Osteoblast (primary cell): ENCODE data around the gene SLC25A25. TPM values are rescaled to one million over a fixed set of nuclear protein-coding genes. Genes with fewer than 3 reads are reported as not detected.

Experiments
- DNase-seq: peaks from one replicate; pipeline ENCODE4 v3.0.0; 2011; ENCODE audit warnings: low spot score, mixed read lengths; ENCODE audit not compliant: insufficient read length; ENCODE audit errors: missing footprints
- H2AFZ ChIP-seq: 2 replicates; pipeline ENCODE4 v1.6.0; 2011; ENCODE audit warnings: mild to moderate bottlenecking, low read length
- H3K27ac ChIP-seq: 2 replicates; pipeline ENCODE4 v1.5.1; 2011; ENCODE audit warnings: mild to moderate bottlenecking, low read depth, low read length, moderate library complexity
- H3K27me3 ChIP-seq: 2 replicates; pipeline ENCODE4 v1.6.0; 2012; ENCODE audit warnings: mild to moderate bottlenecking, control low read depth, inconsistent platforms, low read length, moderate library complexity; ENCODE audit not compliant: insufficient read depth
- H3K36me3 ChIP-seq: 2 replicates; pipeline ENCODE4 v1.5.1; 2011; ENCODE audit warnings: mild to moderate bottlenecking, low read length, control low read depth, moderate library complexity; ENCODE audit not compliant: insufficient read depth
- H3K4me1 ChIP-seq: 2 replicates; pipeline ENCODE4 v1.5.1; 2011; ENCODE audit warnings: mild to moderate bottlenecking, low read length, control low read depth, moderate library complexity; ENCODE audit not compliant: insufficient read depth
- H3K4me2 ChIP-seq: 2 replicates; pipeline ENCODE4 v1.6.0; 2011; ENCODE audit warnings: mild to moderate bottlenecking, low read length; ENCODE audit not compliant: insufficient read depth
- H3K4me3 ChIP-seq: fragments of 200-600 bp; sonication (generic); 3 replicates; pipeline ENCODE4 v1.5.1; 2012; ENCODE audit warnings: mild to moderate bottlenecking, low read length, inconsistent platforms; ENCODE audit not compliant: insufficient read depth
- H3K79me2 ChIP-seq: 2 replicates; pipeline ENCODE4 v1.6.0; 2012; ENCODE audit warnings: mild to moderate bottlenecking, low read length, control low read depth, inconsistent platforms; ENCODE audit not compliant: insufficient read depth
- H3K9me3 ChIP-seq: 2 replicates; pipeline ENCODE4 v1.5.1; 2011; ENCODE audit warnings: low read depth, low read length, control low read depth
- H4K20me1 ChIP-seq: 2 replicates; pipeline ENCODE4 v1.6.0; 2012; ENCODE audit warnings: mild to moderate bottlenecking, low read length, control low read depth; ENCODE audit not compliant: insufficient read depth
- CTCF ChIP-seq: IDR thresholded peaks from 2 replicates; pipeline ENCODE4 v1.5.1; 2011; ENCODE audit warnings: mild to moderate bottlenecking, low read depth, low read length, moderate library complexity; ENCODE audit errors: extremely low read depth
- total RNA-seq: library from RNA; depleted of rRNA; stranded (reverse); fragments of >200 nt; gene quantifications from 2 replicates; pipeline ENCODE4 v1.2.3, GENCODE V29; 2012

Gene SLC25A25
- total RNA-seq, 1 donor: 13.4 TPM

DNA sequence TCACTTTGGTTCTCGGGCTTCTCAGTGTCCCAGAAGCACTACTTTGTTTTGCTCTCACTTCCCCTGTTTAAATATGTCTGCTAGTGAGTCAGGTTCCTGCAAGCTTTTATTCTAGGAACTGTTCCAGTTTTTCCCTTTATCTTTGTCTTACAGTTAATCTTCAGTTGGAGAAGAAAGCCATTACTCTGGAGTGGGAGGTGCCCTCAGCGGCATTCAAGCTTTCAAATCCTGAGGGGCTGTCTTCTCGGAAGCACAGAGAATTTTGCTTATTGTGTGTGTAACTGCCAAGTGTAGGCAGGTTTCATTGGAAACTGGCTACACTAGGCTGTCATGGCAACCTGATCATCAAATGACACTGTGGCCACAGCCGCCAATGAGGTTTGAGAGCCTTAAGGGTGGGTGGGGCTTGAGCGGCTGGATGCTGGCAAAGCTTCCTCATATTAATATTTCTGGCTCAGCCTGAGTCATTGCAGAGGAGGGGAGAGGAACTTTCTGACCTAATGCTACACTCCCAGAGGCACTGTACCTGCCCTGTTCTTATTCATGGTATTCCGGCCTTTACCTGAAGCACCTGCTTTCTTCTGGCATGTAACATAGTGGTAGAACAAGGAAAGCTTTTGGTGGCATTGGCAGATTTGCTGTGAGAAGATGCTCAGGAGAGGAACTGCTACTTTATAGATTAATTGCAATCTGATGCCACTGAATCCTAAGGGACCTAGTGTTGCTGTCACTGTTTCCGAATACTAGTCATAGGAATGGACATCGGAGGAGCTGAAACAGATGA is 26.3 kb downstream of the SLC25A25 start:
- Histone ChIP-seq H3K36me3 (peaks cover 3% of the 10 kb centered on the region), H3K79me2 (peaks cover 78% of the 10 kb centered on the region), H3K4me2 (peak overlapping the region; percentile 88), H3K4me3 (peak overlapping the region; percentile 60), H3K27ac (peak overlapping the region; percentile 98), H4K20me1 (peaks cover 5% of the 10 kb centered on the region), H3K9me3 (no peaks in the 10 kb centered on the region), H3K27me3 (no peaks in the 10 kb centered on the region), H2AFZ (peak overlapping the region; percentile 59), H3K4me1 (peaks cover 61% of the 10 kb centered on the region)
- DNase-seq: peak; percentile 94
- TF ChIP-seq CTCF: no peak

DNA sequence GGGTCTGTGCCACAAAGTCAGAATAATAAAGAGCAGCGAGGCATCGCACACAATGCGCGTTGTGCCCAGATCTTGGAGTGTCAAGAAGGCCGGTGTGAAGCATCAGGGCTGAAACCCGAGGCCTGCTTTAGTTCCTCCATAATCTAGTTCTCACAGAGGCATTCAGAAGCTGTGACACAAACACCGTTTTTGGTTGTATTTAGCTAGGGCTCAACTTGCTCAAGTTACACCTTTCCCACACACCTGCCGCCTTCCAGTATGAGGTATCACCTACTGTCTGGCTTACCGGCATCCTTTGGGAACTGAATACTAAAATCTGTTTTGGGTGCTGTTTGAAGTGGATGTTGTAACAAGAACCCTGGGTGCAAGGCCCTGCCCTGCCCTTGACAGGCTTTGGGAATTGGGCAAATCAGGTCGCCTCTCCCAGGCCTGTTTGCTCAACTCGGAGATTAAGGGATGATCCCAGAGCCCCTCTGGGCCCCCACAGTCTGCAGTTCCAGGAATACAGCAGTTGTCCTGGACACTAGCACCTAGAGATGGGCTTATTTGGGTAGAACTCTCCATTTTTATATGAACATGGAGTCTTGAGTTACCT is 27.0 kb downstream of the SLC25A25 start:
- Histone ChIP-seq H3K79me2 (peaks cover 78% of the 10 kb centered on the region), H3K4me1 (peaks cover 68% of the 10 kb centered on the region), H3K4me3 (no peak overlapping the region), H3K27ac (peak overlapping the region; percentile 98), H3K36me3 (peaks cover 3% of the 10 kb centered on the region), H4K20me1 (peaks cover 5% of the 10 kb centered on the region), H3K27me3 (no peaks in the 10 kb centered on the region), H3K9me3 (no peaks in the 10 kb centered on the region), H2AFZ (no peak overlapping the region), H3K4me2 (peak overlapping the region; percentile 88)
- peak; percentile 59 for DNase-seq
- TF ChIP-seq CTCF: no peak

- Histone ChIP-seq H2AFZ (no peak overlapping the region), H3K9me3 (no peaks in the 10 kb centered on the region), H3K4me1 (peaks cover 58% of the 10 kb centered on the region), H3K4me3 (no peak overlapping the region), H3K27me3 (no peaks in the 10 kb centered on the region), H4K20me1 (peaks cover 5% of the 10 kb centered on the region), H3K27ac (peak overlapping the region; percentile 99), H3K79me2 (peaks cover 81% of the 10 kb centered on the region), H3K36me3 (peaks cover 12% of the 10 kb centered on the region), H3K4me2 (no peak overlapping the region)
- DNase-seq: peak; percentile 38
- TF ChIP-seq CTCF: no peak
Observed at GRCh38 chr9:128096616-128097536, 28.8 kb downstream of the SLC25A25 start.
